GM21367 (cell line): ENCODE data around the gene RHOJ.

ENCODE experiments used
- ATAC-seq: cut with Tn5 transposase; IDR thresholded peaks from one replicate; pipeline ENCODE4 v1.9.1; 2021; ENCODE audit not compliant: unreplicated experiment

RHOJ gene

GRCh38 chr14:63205044-63205575 is 867 bp downstream of the RHOJ start:
- no peak for ATAC-seq

GRCh38 chr14:63205866-63206265 is 1.6 kb downstream of the RHOJ start:
- no peak for ATAC-seq

DNA sequence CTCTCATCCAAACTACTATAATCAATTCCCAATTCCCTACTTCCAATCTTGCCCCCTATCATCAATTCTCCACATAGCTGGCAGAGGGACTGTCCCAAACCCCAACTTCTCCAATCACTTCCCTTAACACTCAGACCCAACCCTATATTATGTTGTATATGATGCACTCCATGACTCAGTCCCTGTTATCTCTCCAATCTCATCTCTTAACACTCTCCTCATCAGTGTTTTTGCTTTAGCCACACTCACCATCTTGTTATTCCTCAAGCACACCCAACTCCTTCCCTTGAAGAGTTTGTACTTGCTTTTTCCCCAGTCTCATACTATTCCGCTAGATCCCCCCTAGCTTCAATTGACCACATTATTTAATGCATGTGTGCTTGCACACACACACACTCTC is 4.9 kb downstream of the RHOJ start:
- ATAC-seq, result no peak

DNA sequence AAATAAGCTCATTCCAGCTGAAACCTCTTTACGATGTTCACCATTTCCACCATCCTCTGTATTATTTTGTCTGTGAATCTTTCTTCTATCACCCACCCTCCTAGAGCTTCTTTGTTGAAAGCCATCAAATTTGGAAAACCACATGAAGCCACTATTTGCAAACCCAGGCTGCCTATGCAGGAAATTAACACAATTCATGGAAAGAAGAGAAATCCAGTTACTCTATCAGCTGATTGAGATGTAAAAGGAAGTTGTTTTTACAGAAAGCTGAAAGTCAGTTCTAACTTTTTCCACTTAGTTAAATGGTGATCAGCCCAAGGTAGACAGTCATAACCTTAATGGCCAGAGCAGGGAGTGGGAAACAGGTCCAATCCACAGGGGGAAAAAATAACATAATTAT is 6.6 kb downstream of the RHOJ start:
- no peak for ATAC-seq

DNA sequence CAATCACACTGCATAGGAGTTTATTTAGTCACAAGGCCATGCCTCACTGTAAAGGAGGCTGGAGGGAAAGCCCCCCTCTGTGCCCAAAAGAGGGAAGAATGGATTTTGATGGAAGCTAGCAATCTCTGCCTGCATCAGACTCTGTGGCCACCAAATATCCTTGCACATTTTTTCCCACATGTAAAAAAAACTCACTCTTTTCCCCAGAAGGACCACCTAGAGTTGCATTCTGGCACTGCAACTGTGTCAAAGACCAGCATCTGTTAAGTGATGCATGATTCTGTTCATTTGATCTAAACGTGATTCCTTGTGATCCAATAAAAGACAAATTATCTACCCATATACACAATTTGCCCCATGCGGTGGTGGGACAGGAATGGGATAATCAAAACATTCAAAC is 8.0 kb downstream of the RHOJ start:
- no peak for ATAC-seq

- ATAC-seq, result no peak
Measured at GRCh38 chr14:63212776-63213500, 8.7 kb downstream of the RHOJ start.

DNA sequence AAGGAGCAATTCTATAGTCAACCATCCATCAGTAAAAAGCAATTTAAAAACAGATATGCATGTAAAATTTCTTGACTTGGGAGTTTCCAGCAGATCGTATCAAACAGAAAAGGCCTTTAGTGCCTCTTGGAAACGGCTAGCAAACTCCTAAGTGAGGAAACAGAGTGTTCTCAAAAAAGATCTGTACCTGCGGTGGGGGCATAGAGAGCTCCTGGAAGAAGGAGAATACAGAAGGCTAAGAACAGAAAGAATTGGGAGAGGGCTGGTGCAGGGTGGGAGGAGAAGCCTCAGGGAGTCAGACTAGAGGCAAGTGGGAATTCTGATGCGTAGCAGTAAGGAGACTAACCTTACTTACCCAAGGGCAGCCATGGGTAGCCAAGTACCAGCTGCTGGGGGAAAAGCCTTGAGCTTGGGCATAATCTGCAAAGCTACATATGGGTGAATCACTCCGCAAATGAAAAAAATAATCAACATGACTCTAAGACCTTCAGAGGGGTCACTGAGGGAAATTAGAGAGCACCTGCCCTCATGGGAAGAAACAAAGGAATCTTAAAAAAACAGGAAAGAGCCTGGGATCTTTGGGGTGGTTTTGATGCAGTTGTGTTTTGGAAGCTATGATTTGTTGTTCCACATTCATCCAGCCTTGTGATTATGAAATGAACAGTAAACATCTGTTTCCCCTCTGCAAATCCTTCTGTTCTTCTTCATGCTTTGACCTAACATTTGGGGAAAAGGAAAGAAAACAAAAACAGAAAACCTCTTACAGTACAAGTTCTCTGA is 10.4 kb downstream of the RHOJ start:
- no peak for ATAC-seq

DNA sequence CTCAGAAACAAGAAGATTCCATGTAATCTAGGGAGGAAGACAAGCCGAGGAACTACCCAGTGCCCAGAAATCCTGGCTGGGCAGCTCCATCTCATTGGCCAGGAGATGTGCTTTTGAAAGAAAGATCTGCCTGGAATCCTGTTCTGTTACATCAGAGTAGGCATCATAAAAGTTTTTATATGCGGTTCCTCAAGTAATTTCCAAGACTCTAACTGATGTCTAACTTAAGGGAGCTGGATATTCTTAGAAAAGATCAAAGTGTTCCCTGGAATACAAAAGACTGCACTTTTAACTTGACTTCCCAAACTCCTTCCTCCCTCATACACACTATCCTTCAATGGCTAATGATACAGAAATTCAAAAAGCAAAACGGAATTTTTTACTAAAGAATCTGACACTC is 16.3 kb downstream of the RHOJ start:
- no peak for ATAC-seq

DNA sequence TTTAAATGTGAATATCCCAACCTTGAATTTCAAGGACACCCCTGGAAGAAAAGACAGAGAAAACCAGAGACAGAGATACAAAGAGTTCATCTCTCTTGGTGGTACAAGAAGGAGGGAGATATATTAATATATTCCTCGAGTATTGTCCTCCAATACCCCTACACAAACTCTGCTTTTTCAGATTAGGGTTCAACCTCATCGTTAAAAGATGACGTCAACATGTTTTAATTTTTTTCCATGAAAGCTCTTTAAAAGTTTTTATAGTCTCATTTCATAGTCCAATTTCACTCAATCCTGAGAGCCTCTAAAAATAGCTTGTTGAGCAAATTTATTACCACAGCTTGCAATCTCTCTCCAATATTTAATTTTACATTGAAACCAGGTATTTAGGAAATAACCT is 19.4 kb downstream of the RHOJ start:
- ATAC-seq, result no peak

DNA sequence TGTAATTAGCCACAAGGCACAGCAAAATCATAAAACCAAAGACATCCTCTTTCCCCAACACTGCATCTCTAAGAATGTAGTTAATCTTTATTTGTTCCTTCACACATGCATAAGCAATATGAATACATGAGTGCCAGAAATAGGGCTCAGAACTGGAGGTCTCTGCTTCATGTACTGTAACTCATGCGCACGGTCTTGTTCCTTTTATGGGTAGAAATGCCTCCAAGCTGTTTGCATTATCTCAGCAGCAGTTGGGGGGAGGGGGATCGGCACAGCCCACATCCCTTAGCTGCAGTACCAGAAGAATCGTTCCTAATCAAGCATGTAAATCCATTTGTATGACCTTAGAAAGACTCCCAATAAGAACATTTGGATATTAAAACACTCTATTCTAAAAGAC is 20.0 kb downstream of the RHOJ start:
- ATAC-seq, result no peak

DNA sequence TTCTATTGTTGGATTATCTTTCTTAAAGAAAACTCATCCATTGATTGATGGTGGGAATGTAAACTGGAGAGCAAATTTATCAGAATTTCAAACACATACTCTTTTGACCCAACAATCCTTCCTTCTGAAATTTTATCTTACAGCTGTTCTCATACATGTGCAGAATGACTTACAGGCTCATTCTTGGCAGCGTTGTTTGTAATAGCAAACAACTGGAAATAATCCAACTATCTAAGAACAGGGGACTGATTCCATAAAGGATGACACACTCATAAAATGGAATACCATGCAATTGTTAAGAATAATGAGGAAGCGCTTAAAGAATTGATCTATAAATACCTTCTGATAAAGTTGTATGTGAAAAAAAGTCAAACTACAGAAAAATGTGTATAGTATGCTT is 24.0 kb downstream of the RHOJ start:
- no peak for ATAC-seq

- no peak for ATAC-seq
Measured at GRCh38 chr14:63229330-63230059, 25.3 kb downstream of the RHOJ start.

- no peak for ATAC-seq
Measured at GRCh38 chr14:63231766-63232165, 27.5 kb downstream of the RHOJ start.

DNA sequence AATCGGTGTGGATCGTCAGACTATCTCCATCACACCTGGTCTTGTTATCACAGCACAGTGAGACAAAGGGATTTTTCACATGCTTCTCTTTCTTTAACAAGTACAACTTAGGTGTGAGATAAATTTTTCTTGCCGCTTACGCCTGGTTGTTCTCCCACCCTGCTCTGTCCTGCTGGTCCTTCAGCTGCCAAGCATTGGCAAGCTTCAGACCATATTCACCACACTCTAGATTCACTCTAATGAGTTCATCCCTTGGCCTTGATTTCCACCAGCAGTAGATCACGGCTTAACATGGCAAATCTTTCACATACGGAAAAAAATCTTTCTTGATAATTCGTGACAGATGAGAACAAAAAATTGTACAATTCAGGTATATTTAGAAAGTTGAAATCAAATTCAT is 33.5 kb downstream of the RHOJ start:
- no peak for ATAC-seq

- no peak for ATAC-seq
Measured at GRCh38 chr14:63240221-63240620, 36.0 kb downstream of the RHOJ start.

DNA sequence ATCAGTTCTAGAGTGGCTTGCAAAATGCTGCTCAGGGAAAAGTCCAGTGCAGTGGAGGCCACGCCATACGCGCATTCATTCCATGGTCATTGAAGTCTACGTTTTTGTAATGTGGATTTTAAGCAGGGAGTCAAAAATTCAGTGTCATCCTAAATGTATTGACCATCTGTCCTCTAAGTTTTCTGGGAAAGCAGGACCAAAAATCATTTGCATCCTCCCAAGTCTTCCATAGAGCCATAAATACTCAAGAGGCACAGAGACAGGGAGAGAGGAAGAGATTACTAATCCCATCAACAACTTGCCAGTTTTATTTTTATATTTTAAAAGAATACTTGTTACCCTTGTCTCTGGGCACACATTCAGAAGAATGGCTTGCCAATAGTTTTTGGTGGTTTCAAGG is 36.9 kb downstream of the RHOJ start:
- no peak for ATAC-seq

DNA sequence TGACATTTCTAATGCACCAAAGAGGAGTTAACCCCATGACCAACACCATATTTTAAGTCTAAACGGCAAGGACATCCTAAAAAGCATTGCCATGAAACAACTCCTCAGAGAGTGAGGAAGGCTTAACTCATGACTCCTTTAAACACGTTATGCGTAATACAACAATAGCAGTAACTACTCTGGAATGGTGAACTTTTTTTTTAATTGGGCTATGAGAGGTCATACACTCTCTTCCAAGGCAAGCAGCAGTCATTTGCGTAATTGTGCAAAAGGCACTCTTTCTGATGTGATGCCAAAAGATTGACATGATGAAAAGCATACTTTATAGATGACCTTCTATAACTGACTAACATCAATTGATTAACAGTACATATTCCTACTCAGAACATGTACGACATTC is 39.4 kb downstream of the RHOJ start:
- ATAC-seq, result no peak

DNA sequence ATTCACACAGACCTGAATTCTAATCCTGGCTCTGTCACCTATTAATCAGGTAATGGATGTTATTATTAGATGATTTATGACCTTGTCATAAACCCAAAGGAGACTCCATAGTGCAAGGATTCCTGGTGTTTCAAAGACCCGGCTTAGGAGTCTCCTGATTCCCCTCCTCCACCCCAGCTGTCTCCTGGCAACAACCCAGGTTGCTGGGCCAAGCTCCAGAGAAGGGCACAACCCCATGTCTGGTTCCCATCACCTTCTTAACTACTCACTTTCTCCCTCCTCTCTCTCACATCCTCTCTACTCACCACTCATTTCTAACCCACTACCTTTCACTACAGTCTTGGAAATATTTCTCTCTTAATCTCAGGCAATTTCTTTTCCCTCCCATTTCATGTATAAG is 41.6 kb downstream of the RHOJ start:
- no peak for ATAC-seq

GRCh38 chr14:63248211-63248610 is 44.0 kb downstream of the RHOJ start:
- ATAC-seq, result no peak

- ATAC-seq, result no peak
Measured at GRCh38 chr14:63249092-63249491, 44.8 kb downstream of the RHOJ start.

DNA sequence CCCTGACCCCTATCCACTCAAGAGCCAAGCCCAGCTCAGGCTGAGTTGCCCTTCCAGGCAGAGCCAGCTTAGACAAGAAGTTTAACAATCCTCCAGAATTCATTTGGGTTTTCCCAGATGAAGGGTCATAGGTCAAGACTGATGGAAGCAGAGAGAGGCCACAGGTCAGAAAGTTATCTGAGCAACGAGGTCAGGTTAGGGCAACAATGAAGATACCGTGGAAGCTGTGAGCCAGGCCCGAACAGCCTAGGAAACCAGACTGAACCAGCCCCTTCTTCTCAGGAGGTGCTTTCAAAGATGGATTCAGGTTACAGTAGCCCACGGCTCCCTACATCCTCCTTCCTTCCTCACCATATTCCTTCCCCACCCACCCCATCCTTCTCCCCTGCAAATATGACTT is 53.1 kb downstream of the RHOJ start:
- ATAC-seq, result no peak

GRCh38 chr14:63262446-63262845 is 58.2 kb downstream of the RHOJ start:
- ATAC-seq, result no peak
